HG03097 (cell line): ENCODE measurements around the gene GIMAP1.

Experiments used
- ATAC-seq: cut with Tn5 transposase; IDR thresholded peaks from one replicate; pipeline ENCODE4 v1.9.1; 2021; ENCODE audit not compliant: unreplicated experiment, low FRiP score

GIMAP1 gene

GRCh38 chr7:150744041-150744656, 27.7 kb downstream of the GIMAP1 start:
- ATAC-seq, result no peak

- ATAC-seq, result no peak
Observed at GRCh38 chr7:150745086-150745485, 28.7 kb downstream of the GIMAP1 start.

- ATAC-seq, result no peak
Observed at GRCh38 chr7:150745876-150746275, 29.5 kb downstream of the GIMAP1 start.

- ATAC-seq, result no peak
Observed at GRCh38 chr7:150746921-150747320, 30.5 kb downstream of the GIMAP1 start.

GRCh38 chr7:150748376-150748775, 32.0 kb downstream of the GIMAP1 start:
- ATAC-seq, result no peak

- ATAC-seq, result no peak
Observed at GRCh38 chr7:150751702-150752101, 35.3 kb downstream of the GIMAP1 start.

- ATAC-seq, result no peak
Observed at GRCh38 chr7:150753239-150753638, 36.8 kb downstream of the GIMAP1 start.

GRCh38 chr7:150753826-150754603, 37.6 kb downstream of the GIMAP1 start:
- no peak for ATAC-seq

- ATAC-seq, result peak; percentile 8
Observed at GRCh38 chr7:150754951-150755350, 38.5 kb downstream of the GIMAP1 start.

- peak; percentile 56 for ATAC-seq
Observed at GRCh38 chr7:150755473-150756099, 39.2 kb downstream of the GIMAP1 start.

GRCh38 chr7:150756166-150756565, 39.8 kb downstream of the GIMAP1 start:
- no peak for ATAC-seq

GRCh38 chr7:150756858-150757257, 40.4 kb downstream of the GIMAP1 start:
- ATAC-seq, result no peak

GRCh38 chr7:150759479-150759878, 43.1 kb downstream of the GIMAP1 start:
- no peak for ATAC-seq

GRCh38 chr7:150766334-150766709, 49.9 kb downstream of the GIMAP1 start:
- no peak for ATAC-seq

GRCh38 chr7:150769768-150770167, 53.4 kb downstream of the GIMAP1 start:
- ATAC-seq, result no peak
